HG03135 (cell line): Measurements from ENCODE around the gene BICC1.

Experiments
- ATAC-seq: cut with Tn5 transposase; IDR thresholded peaks from one replicate; pipeline ENCODE4 v1.9.1; 2021; ENCODE audit warnings: mild to moderate bottlenecking, moderate library complexity; ENCODE audit not compliant: unreplicated experiment

Gene BICC1

GRCh38 chr10:58806970-58807628 lies 294.4 kb downstream of the BICC1 start:
- ATAC-seq: no peak

GRCh38 chr10:58807629-58808022 lies 295.0 kb downstream of the BICC1 start:
- no peak for ATAC-seq

- no peak for ATAC-seq
Observed at GRCh38 chr10:58810751-58811150, 298.1 kb downstream of the BICC1 start.

GRCh38 chr10:58813573-58813972 lies 300.9 kb downstream of the BICC1 start:
- ATAC-seq: no peak

- no peak for ATAC-seq
Observed at GRCh38 chr10:58817201-58817846, 304.7 kb downstream of the BICC1 start.

- ATAC-seq: no peak
Observed at GRCh38 chr10:58818900-58819299, 306.2 kb downstream of the BICC1 start.

GRCh38 chr10:58820386-58820785 lies 307.7 kb downstream of the BICC1 start:
- no peak for ATAC-seq

- no peak for ATAC-seq
Observed at GRCh38 chr10:58820861-58821751, 308.4 kb downstream of the BICC1 start.

- ATAC-seq: no peak
Observed at GRCh38 chr10:58821752-58822056, 309.0 kb downstream of the BICC1 start.

- ATAC-seq: no peak
Observed at GRCh38 chr10:58823983-58824382, 311.3 kb downstream of the BICC1 start.

- no peak for ATAC-seq
Observed at GRCh38 chr10:58824396-58824795, 311.7 kb downstream of the BICC1 start.

- no peak for ATAC-seq
Observed at GRCh38 chr10:58826694-58827093, 314.0 kb downstream of the BICC1 start.

- ATAC-seq: no peak
Observed at GRCh38 chr10:58827381-58827780, 314.7 kb downstream of the BICC1 start.

GRCh38 chr10:58829839-58830238 lies 317.2 kb downstream of the BICC1 start:
- ATAC-seq: no peak

- no peak for ATAC-seq
Observed at GRCh38 chr10:58830697-58831096, 318.0 kb downstream of the BICC1 start.

- no peak for ATAC-seq
Observed at GRCh38 chr10:58833771-58834561, 321.3 kb downstream of the BICC1 start.

- no peak for ATAC-seq
Observed at GRCh38 chr10:58836176-58836700, 323.6 kb downstream of the BICC1 start.

GRCh38 chr10:58836991-58837575 lies 324.4 kb downstream of the BICC1 start:
- no peak for ATAC-seq

GRCh38 chr10:58837826-58838225 lies 325.2 kb downstream of the BICC1 start:
- no peak for ATAC-seq

GRCh38 chr10:58838561-58839208 lies 326.0 kb downstream of the BICC1 start:
- no peak for ATAC-seq
